Neural cell (in vitro differentiated cells): ENCODE data around the gene MEF2A. TPM values are rescaled to one million over a fixed set of nuclear protein-coding genes. Genes with fewer than 3 reads are reported as not detected.

Experiments used
- H2AFZ ChIP-seq: fragments of 200-600, 300-800 bp; sonication (generic), shearing (Covaris generic); 2 replicates; pipeline ENCODE4 v1.6.0; 2014; ENCODE audit warnings: low read depth, mild to moderate bottlenecking, antibody characterized with exemption, low read length, moderate library complexity
- H3F3A ChIP-seq: fragments of 200-600 bp; shearing (Covaris generic); 2 replicates; pipeline ENCODE4 v1.6.1; 2016; ENCODE audit warnings: mild to moderate bottlenecking, moderate library complexity, mixed read lengths, antibody characterized with exemption, low read length; ENCODE audit not compliant: insufficient read depth, poor library complexity, severe bottlenecking
- H3K27ac ChIP-seq: fragments of 200-600, 300-800 bp; sonication (generic), shearing (Covaris generic); 2 replicates; pipeline ENCODE4 v1.5.1; 2014; ENCODE audit warnings: mild to moderate bottlenecking, low read length, moderate library complexity
- H3K27me3 ChIP-seq: fragments of 300-800, 200-600 bp; sonication (generic), shearing (Covaris generic); 2 replicates; pipeline ENCODE4 v1.6.0; 2014; ENCODE audit warnings: mild to moderate bottlenecking, low read depth, low read length, moderate library complexity; ENCODE audit not compliant: insufficient read depth
- H3K36me3 ChIP-seq: fragments of 300-800, 200-600 bp; sonication (generic), shearing (Covaris generic); 2 replicates; pipeline ENCODE4 v1.5.1; 2014; ENCODE audit warnings: mild to moderate bottlenecking, antibody characterized with exemption, low read length, moderate library complexity; ENCODE audit not compliant: insufficient read depth
- H3K4me2 ChIP-seq: fragments of 300-800, 200-600 bp; sonication (generic), shearing (Covaris generic); 2 replicates; pipeline ENCODE4 v1.6.0; 2014; ENCODE audit warnings: mild to moderate bottlenecking, low read length
- H3K4me3 ChIP-seq: fragments of 300-800, 200-600 bp; sonication (generic), shearing (Covaris generic); 2 replicates; pipeline ENCODE4 v1.5.1; 2014; ENCODE audit warnings: mild to moderate bottlenecking, low read length, moderate library complexity
- H3K79me2 ChIP-seq: fragments of 200-600 bp; shearing (Covaris generic); replicated peaks from 2 replicates; pipeline ENCODE4 v1.6.0; 2014; ENCODE audit warnings: mild to moderate bottlenecking, low read length, moderate library complexity; ENCODE audit not compliant: insufficient read depth
- H3K9ac ChIP-seq: fragments of 300-800, 200-600 bp; sonication (generic), shearing (Covaris generic); 2 replicates; pipeline ENCODE4 v1.6.1; 2016; ENCODE audit warnings: mild to moderate bottlenecking, low read length, mixed read lengths
- H3K9me2 ChIP-seq: fragments of 200-600 bp; shearing (Covaris generic); 2 replicates; pipeline ENCODE4 v1.6.1; 2016; ENCODE audit warnings: mild to moderate bottlenecking, low read length, mixed read lengths; ENCODE audit not compliant: insufficient read depth
- H3K9me3 ChIP-seq: fragments of 200-600, 300-800 bp; sonication (generic), shearing (Covaris generic); 2 replicates; pipeline ENCODE4 v1.6.1; 2016; ENCODE audit warnings: mild to moderate bottlenecking, mixed run types, low read length, moderate library complexity, mixed read lengths
- H4K20me1 ChIP-seq: fragments of 200-600 bp; shearing (Covaris generic); 2 replicates; pipeline ENCODE4 v1.6.1; 2016; ENCODE audit warnings: mild to moderate bottlenecking, mixed run types; ENCODE audit not compliant: insufficient read depth
- EP300 ChIP-seq: fragments of 450-650 bp; conservative IDR thresholded peaks from 2 replicates; pipeline ENCODE4 v1.6.1; 2014; ENCODE audit warnings: antibody characterized with exemption, mild to moderate bottlenecking, moderate library complexity; ENCODE audit not compliant: poor library complexity, severe bottlenecking
- EZH2 ChIP-seq: fragments of 200-600, 300-800 bp; shearing (Covaris generic), sonication (generic); IDR thresholded peaks from 2 replicates; pipeline ENCODE4 v1.6.1; 2014; ENCODE audit warnings: antibody characterized with exemption, low read length, borderline replicate concordance, mild to moderate bottlenecking; ENCODE audit not compliant: insufficient read depth, poor library complexity, severe bottlenecking
- MXI1 ChIP-seq: fragments of 450-650 bp; conservative IDR thresholded peaks from 2 replicates; pipeline ENCODE4 v1.6.1; 2014; ENCODE audit warnings: antibody characterized with exemption, mild to moderate bottlenecking; ENCODE audit not compliant: poor library complexity, severe bottlenecking
- POLR2AphosphoS5 ChIP-seq: IDR thresholded peaks from 2 replicates; pipeline ENCODE4 v1.6.1; 2012
- RAD21 ChIP-seq: fragments of 450-650 bp; conservative IDR thresholded peaks from 2 replicates; pipeline ENCODE4 v1.6.1; 2014; ENCODE audit warnings: antibody characterized with exemption, mild to moderate bottlenecking, moderate library complexity
- SMC3 ChIP-seq: fragments of 450-650 bp; conservative IDR thresholded peaks from 2 replicates; pipeline ENCODE4 v1.6.1; 2014; ENCODE audit warnings: antibody characterized with exemption, mild to moderate bottlenecking, moderate library complexity; ENCODE audit not compliant: poor library complexity
- TAF1 ChIP-seq: IDR thresholded peaks from 2 replicates; pipeline ENCODE4 v1.6.1; 2012; ENCODE audit warnings: low read depth
- polyA plus RNA-seq: library from polyadenylated mRNA; depleted of rRNA; stranded (reverse); fragments of >200 nt; gene quantifications from 2 replicates; pipeline ENCODE4 v1.2.3, GENCODE V29; 2014
- TF ChIP-seq, protein P1 (sequence below): fragments of 450-650 bp; IDR thresholded peaks from 2 replicates; pipeline ENCODE4 v1.5.1; 2014; ENCODE audit warnings: antibody characterized with exemption, mild to moderate bottlenecking, moderate library complexity; ENCODE audit not compliant: poor library complexity, severe bottlenecking
- TF ChIP-seq, protein P2 (sequence below): IDR thresholded peaks from 2 replicates; pipeline ENCODE4 v1.6.1; 2012; ENCODE audit warnings: borderline replicate concordance

The MEF2A gene
- polyA plus RNA-seq, 1 donor from 2014 or later, result 32.2 TPM

DNA sequence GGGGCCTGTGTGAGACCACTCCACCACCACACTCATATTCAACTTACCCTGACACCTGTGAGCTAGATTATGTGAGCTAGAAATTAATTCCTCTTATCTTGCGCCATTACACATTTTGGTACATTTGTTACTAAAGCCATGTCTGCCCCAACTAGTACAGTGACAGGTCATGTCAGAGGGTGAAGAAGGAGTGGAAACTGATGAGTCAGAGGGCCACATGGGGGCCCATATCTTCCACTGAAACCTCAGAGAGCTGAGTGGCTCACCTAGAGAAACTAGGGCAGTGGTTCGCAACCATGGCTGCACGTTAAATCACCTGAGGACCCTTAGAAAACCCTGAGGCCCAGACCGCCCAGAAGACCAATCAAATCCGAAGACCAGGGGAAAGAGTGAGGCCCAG lies 15.7 kb upstream of the MEF2A start:
- Histone ChIP-seq H3K4me3 (no peak overlapping the region), H3K27me3 (no peaks in the 10 kb centered on the region), H2AFZ (no peak overlapping the region), H3K79me2 (no peaks in the 10 kb centered on the region), H3K36me3 (no peaks in the 10 kb centered on the region), H4K20me1 (no peaks in the 10 kb centered on the region), H3K9ac (no peak overlapping the region), H3K9me3 (no peaks in the 10 kb centered on the region), H3K9me2 (no peaks in the 10 kb centered on the region), H3K27ac (no peak overlapping the region), H3K4me2 (no peak overlapping the region), H3F3A (no peaks in the 10 kb centered on the region)
- TF ChIP-seq EZH2, result no peak
- no peak for TF ChIP-seq RAD21
- TF ChIP-seq MXI1, result no peak
- no peak for TF ChIP-seq POLR2AphosphoS5
- no peak for TF ChIP-seq TAF1
- TF ChIP-seq, protein P1, sequence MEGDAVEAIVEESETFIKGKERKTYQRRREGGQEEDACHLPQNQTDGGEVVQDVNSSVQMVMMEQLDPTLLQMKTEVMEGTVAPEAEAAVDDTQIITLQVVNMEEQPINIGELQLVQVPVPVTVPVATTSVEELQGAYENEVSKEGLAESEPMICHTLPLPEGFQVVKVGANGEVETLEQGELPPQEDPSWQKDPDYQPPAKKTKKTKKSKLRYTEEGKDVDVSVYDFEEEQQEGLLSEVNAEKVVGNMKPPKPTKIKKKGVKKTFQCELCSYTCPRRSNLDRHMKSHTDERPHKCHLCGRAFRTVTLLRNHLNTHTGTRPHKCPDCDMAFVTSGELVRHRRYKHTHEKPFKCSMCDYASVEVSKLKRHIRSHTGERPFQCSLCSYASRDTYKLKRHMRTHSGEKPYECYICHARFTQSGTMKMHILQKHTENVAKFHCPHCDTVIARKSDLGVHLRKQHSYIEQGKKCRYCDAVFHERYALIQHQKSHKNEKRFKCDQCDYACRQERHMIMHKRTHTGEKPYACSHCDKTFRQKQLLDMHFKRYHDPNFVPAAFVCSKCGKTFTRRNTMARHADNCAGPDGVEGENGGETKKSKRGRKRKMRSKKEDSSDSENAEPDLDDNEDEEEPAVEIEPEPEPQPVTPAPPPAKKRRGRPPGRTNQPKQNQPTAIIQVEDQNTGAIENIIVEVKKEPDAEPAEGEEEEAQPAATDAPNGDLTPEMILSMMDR, result no peak
- no peak for TF ChIP-seq EP300
- TF ChIP-seq, protein P2, sequence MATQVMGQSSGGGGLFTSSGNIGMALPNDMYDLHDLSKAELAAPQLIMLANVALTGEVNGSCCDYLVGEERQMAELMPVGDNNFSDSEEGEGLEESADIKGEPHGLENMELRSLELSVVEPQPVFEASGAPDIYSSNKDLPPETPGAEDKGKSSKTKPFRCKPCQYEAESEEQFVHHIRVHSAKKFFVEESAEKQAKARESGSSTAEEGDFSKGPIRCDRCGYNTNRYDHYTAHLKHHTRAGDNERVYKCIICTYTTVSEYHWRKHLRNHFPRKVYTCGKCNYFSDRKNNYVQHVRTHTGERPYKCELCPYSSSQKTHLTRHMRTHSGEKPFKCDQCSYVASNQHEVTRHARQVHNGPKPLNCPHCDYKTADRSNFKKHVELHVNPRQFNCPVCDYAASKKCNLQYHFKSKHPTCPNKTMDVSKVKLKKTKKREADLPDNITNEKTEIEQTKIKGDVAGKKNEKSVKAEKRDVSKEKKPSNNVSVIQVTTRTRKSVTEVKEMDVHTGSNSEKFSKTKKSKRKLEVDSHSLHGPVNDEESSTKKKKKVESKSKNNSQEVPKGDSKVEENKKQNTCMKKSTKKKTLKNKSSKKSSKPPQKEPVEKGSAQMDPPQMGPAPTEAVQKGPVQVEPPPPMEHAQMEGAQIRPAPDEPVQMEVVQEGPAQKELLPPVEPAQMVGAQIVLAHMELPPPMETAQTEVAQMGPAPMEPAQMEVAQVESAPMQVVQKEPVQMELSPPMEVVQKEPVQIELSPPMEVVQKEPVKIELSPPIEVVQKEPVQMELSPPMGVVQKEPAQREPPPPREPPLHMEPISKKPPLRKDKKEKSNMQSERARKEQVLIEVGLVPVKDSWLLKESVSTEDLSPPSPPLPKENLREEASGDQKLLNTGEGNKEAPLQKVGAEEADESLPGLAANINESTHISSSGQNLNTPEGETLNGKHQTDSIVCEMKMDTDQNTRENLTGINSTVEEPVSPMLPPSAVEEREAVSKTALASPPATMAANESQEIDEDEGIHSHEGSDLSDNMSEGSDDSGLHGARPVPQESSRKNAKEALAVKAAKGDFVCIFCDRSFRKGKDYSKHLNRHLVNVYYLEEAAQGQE, result no peak
- no peak for TF ChIP-seq SMC3

DNA sequence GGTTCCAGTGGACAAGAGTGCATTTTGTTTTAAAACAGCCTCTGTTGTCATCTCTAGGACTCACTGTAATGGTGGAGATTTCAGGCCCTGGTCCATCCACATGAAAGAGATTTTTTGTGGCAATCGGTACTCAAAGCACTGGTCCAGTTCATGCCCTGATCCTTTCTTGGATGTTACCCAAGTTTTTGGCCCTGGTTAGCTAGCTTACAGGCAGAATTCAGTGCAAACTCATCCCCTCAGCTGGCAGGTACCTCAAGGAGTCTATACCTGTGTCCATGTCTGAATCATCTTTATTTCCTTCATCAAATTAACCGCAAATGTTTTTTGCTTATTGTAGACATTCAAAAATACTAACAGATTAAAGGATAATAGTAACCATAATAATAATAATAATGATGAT lies 13.7 kb upstream of the MEF2A start:
- Histone ChIP-seq H3K27me3 (no peaks in the 10 kb centered on the region), H3K9ac (no peak overlapping the region), H3K27ac (no peak overlapping the region), H3K36me3 (no peaks in the 10 kb centered on the region), H3K79me2 (no peaks in the 10 kb centered on the region), H2AFZ (no peak overlapping the region), H4K20me1 (no peaks in the 10 kb centered on the region), H3F3A (no peaks in the 10 kb centered on the region), H3K9me3 (no peaks in the 10 kb centered on the region), H3K9me2 (no peaks in the 10 kb centered on the region), H3K4me3 (no peak overlapping the region), H3K4me2 (no peak overlapping the region)
- no peak for TF ChIP-seq EP300
- no peak for TF ChIP-seq RAD21

DNA sequence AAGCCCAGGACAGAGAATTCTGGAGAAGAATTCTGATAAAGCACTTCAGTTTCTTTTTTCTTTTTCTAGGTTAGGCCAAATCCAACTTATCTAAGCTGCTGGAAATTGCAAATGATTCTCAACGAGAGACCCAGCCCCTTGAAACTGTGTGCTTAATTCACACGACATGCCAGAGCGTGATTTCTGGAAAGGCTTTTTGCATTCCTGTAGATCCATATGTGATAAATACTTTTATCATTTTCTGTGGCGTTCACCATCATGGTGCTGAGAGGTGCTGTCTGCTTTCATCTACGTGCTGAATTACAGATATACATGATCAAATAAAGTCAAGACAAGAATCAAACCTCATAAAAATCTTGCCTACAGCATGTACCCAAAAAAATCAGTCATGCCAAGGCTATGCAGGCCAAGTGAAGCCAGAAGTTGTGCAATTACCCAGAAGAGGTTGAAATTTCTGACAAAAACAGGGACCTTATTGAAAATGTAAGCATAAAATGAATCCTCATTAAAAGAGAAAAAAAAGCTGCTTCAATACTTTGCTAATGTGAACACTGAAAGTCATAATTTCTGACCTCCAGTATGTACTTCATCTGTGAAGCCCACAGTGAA lies 10.8 kb upstream of the MEF2A start:
- no peak overlapping the region for H3K4me2 ChIP-seq
- H4K20me1 ChIP-seq, result no peaks in the 10 kb centered on the region
- H3K27ac ChIP-seq, result no peak overlapping the region
- H3K4me3 ChIP-seq, result no peak overlapping the region
- H3K9me3 ChIP-seq, result no peaks in the 10 kb centered on the region
- H3K27me3 ChIP-seq, result no peaks in the 10 kb centered on the region
- no peaks in the 10 kb centered on the region for H3K9me2 ChIP-seq
- TF ChIP-seq, protein P1, result no peak
- TF ChIP-seq TAF1 (no peak), EP300 (no peak), SMC3 (no peak), EZH2 (no peak)
- no peaks in the 10 kb centered on the region for H3F3A ChIP-seq
- H2AFZ ChIP-seq, result no peak overlapping the region
- no peaks in the 10 kb centered on the region for H3K36me3 ChIP-seq
- no peak overlapping the region for H3K9ac ChIP-seq
- H3K79me2 ChIP-seq, result no peaks in the 10 kb centered on the region
